H1 (cell line): Measurements from ENCODE around the gene PITRM1. TPM values are rescaled to one million over a fixed set of nuclear protein-coding genes. Genes with fewer than 3 reads are reported as not detected.

Experiments used
- CTCF ChIA-PET: fragments of 300-600 bp; sonication (Branson Sonifier 250); formaldehyde crosslinking; loops from one replicate; lab custom pipeline; 2021; ENCODE audit not compliant: partially characterized antibody; lab: Charles Lee
- POLR2A ChIA-PET: fragments of 300-600 bp; sonication (Branson Sonifier 250); formaldehyde crosslinking; loops from one replicate; lab custom pipeline; 2021; ENCODE audit warnings: inconsistent platforms; ENCODE audit not compliant: partially characterized antibody; lab: Charles Lee
- DNase-seq, 2 experiments: peaks; one replicate each; pipeline versions ENCODE4 v3.0.0 to v3.0.0-alpha.2; 2010 to 2022; ENCODE audit warnings: low spot score in 2 of 2, low read depth in 1 of 2, mixed read lengths in 1 of 2
- FAIRE-seq: peaks from 2 replicates; lab custom pipeline; 2011; peaks lifted over from hg19 to GRCh38; lab: Jason Lieb, UNC
- H2AFZ ChIP-seq: 2 replicates; pipeline ENCODE4 v1.8.1; 2012; ENCODE audit warnings: low read length, inconsistent platforms
- H2AK5ac ChIP-seq: 2 replicates; pipeline ENCODE4 v1.6.1; 2013; ENCODE audit warnings: low read depth, low read length
- H2BK120ac ChIP-seq: replicated peaks from 2 replicates; pipeline ENCODE3; 2013; ENCODE audit warnings: low read depth, low read length, inconsistent platforms
- H2BK12ac ChIP-seq: 2 replicates; pipeline ENCODE4 v1.6.1; 2013; ENCODE audit warnings: low read depth, low read length
- H2BK15ac ChIP-seq: 2 replicates; pipeline ENCODE4 v1.6.1; 2013; ENCODE audit warnings: low read length
- H2BK20ac ChIP-seq: 2 replicates; pipeline ENCODE4 v1.6.1; 2013; ENCODE audit warnings: low read length
- H2BK5ac ChIP-seq: 2 replicates; pipeline ENCODE4 v1.6.1; 2013; ENCODE audit warnings: low read depth, low read length
- H3K14ac ChIP-seq: 2 replicates; pipeline ENCODE4 v1.6.1; 2013; ENCODE audit warnings: inconsistent platforms; ENCODE audit not compliant: insufficient read length
- H3K18ac ChIP-seq: 2 replicates; pipeline ENCODE4 v1.6.1; 2013; ENCODE audit warnings: low read length; ENCODE audit errors: extremely low read depth
- H3K23ac ChIP-seq: 2 replicates; pipeline ENCODE4 v1.6.1; 2013; ENCODE audit warnings: inconsistent platforms; ENCODE audit not compliant: insufficient read length
- H3K23me2 ChIP-seq: 2 replicates; pipeline ENCODE4 v1.6.1; 2013; ENCODE audit warnings: low read depth, low read length
- H3K27ac ChIP-seq: 2 replicates; pipeline ENCODE4 v1.6.1; 2011; ENCODE audit warnings: low read depth, low read length, inconsistent platforms
- H3K27me3 ChIP-seq, 4 experiments: replicated peaks in 1 of 4; 1 replicate in 1 of 4; 2 replicates in 3 of 4; pipeline versions ENCODE4 v1.6.1 to v1.8.1; 2011 to 2013; ENCODE audit warnings: low read length in 3 of 4, mild to moderate bottlenecking in 3 of 4, inconsistent platforms in 2 of 4, mixed read lengths in 2 of 4, moderate library complexity in 1 of 4; ENCODE audit not compliant: control insufficient read depth in 3 of 4, insufficient read depth in 3 of 4; ENCODE audit errors: extremely low read depth in 1 of 4
- H3K36me3 ChIP-seq, 4 experiments: 2 replicates each; pipeline versions ENCODE4 v1.6.1 to v1.8.1; 2011 to 2013; ENCODE audit warnings: mild to moderate bottlenecking in 4 of 4, low read length in 3 of 4, moderate library complexity in 2 of 4, control low read depth in 1 of 4, inconsistent platforms in 1 of 4; ENCODE audit not compliant: insufficient read depth in 4 of 4, control insufficient read depth in 2 of 4
- H3K4ac ChIP-seq: replicated peaks from 2 replicates; pipeline ENCODE3; 2013; ENCODE audit warnings: low read length, low read depth, mixed read lengths, inconsistent platforms; ENCODE audit not compliant: insufficient read length
- H3K4me1 ChIP-seq, 4 experiments: replicated peaks in 1 of 4; 1 replicate in 1 of 4; 2 replicates in 3 of 4; pipeline versions ENCODE4 v1.6.1 to v1.8.1; 2011 to 2013; ENCODE audit warnings: low read length in 3 of 4, inconsistent platforms in 2 of 4, mixed read lengths in 1 of 4; ENCODE audit not compliant: insufficient read depth in 4 of 4, control insufficient read depth in 3 of 4
- H3K4me2 ChIP-seq, 2 experiments: 2 replicates each; pipeline versions ENCODE4 v1.6.1 to v1.8.1; 2011 to 2013; ENCODE audit warnings: low read depth in 2 of 2, low read length in 2 of 2, control low read depth in 1 of 2, inconsistent platforms in 1 of 2, mild to moderate bottlenecking in 1 of 2; ENCODE audit not compliant: insufficient read depth in 1 of 2
- H3K4me3 ChIP-seq, 4 experiments: fragments of 200-600, 300-600 bp in 1 of 4; sonication (generic), shearing (Covaris generic), sonication (Bioruptor Twin) in 1 of 4; 2 replicates each; pipeline versions ENCODE4 v1.5.1 to v1.8.1; 2011 to 2016; ENCODE audit warnings: low read length in 4 of 4, low read depth in 3 of 4, control low read depth in 2 of 4, inconsistent platforms in 2 of 4, mild to moderate bottlenecking in 2 of 4, mixed read lengths in 1 of 4, moderate library complexity in 1 of 4; ENCODE audit not compliant: insufficient read depth in 2 of 4; ENCODE audit errors: extremely low read depth in 1 of 4
- H3K56ac ChIP-seq: replicated peaks from 2 replicates; pipeline ENCODE3; 2013; ENCODE audit warnings: low read depth, mild to moderate bottlenecking, mixed read lengths, low read length, inconsistent platforms; ENCODE audit not compliant: insufficient read length
- H3K79me1 ChIP-seq: 2 replicates; pipeline ENCODE4 v1.6.1; 2013; ENCODE audit warnings: low read depth, low read length, control low read depth
- H3K79me2 ChIP-seq, 2 experiments: 2 replicates each; pipeline versions ENCODE4 v1.6.1 to v1.8.1; 2012 to 2013; ENCODE audit warnings: low read length in 2 of 2, mild to moderate bottlenecking in 2 of 2, inconsistent platforms in 1 of 2; ENCODE audit not compliant: insufficient read depth in 2 of 2, control insufficient read depth in 1 of 2
- H3K9ac ChIP-seq, 4 experiments: replicated peaks in 1 of 4; 1 replicate in 1 of 4; 2 replicates in 3 of 4; pipeline versions ENCODE4 v1.6.1 to v1.8.1; 2011 to 2013; ENCODE audit warnings: low read depth in 3 of 4, low read length in 3 of 4, control low read depth in 2 of 4, mild to moderate bottlenecking in 2 of 4, moderate library complexity in 2 of 4, inconsistent platforms in 1 of 4; ENCODE audit errors: extremely low read depth in 1 of 4
- H3K9me3 ChIP-seq, 2 experiments: 2 replicates each; pipeline versions ENCODE4 v1.6.1 to v1.8.1; 2012 to 2013; ENCODE audit warnings: mild to moderate bottlenecking in 2 of 2, moderate library complexity in 2 of 2, control low read depth in 1 of 2, inconsistent platforms in 1 of 2, low read depth in 1 of 2, low read length in 1 of 2, mixed read lengths in 1 of 2; ENCODE audit not compliant: insufficient read depth in 2 of 2
- H4K20me1 ChIP-seq, 2 experiments: replicated peaks in 1 of 2; 2 replicates each; pipeline versions ENCODE3 to v1.8.1; 2011 to 2013; ENCODE audit warnings: inconsistent platforms in 2 of 2, low read length in 2 of 2, mild to moderate bottlenecking in 1 of 2; ENCODE audit not compliant: insufficient read depth in 2 of 2, control insufficient read depth in 1 of 2
- H4K5ac ChIP-seq: 2 replicates; pipeline ENCODE4 v1.6.1; 2013; ENCODE audit warnings: low read length, low read depth, mixed read lengths, inconsistent platforms; ENCODE audit not compliant: insufficient read length
- H4K8ac ChIP-seq: 2 replicates; pipeline ENCODE4 v1.8.0; 2013; ENCODE audit warnings: mild to moderate bottlenecking, moderate library complexity, low read length, inconsistent platforms; ENCODE audit not compliant: insufficient read depth; ENCODE audit errors: extremely low read depth
- H4K91ac ChIP-seq: replicated peaks from 2 replicates; pipeline ENCODE3; 2013; ENCODE audit warnings: low read length, mixed read lengths, inconsistent platforms; ENCODE audit not compliant: insufficient read length
- CEBPB ChIP-seq: IDR thresholded peaks from 2 replicates; pipeline ENCODE4 v1.6.1; 2012; ENCODE audit warnings: low read depth, low read length
- RAD21 ChIP-seq, 2 experiments: IDR thresholded peaks in 1 of 2; conservative IDR thresholded peaks in 1 of 2; 2 replicates each; pipeline ENCODE4 v1.6.1; 2011; ENCODE audit warnings: low read depth in 2 of 2, low read length in 2 of 2, improper control_type of control experiment in 1 of 2, inconsistent platforms in 1 of 2, mild to moderate bottlenecking in 1 of 2, moderate library complexity in 1 of 2
- RFX5 ChIP-seq: IDR thresholded peaks from 2 replicates; pipeline ENCODE4 v1.6.1; 2011; ENCODE audit warnings: low read depth, low read length, improper control_type of control experiment, borderline replicate concordance
- RNF2 ChIP-seq: fragments of 200-900, 300-1000 bp; sonication (generic); IDR thresholded peaks from 2 replicates; pipeline ENCODE4 v1.7.1; 2016; ENCODE audit warnings: borderline replicate concordance, low read depth, mild to moderate bottlenecking, antibody characterized with exemption, low read length; ENCODE audit not compliant: poor library complexity, severe bottlenecking; ENCODE audit errors: missing control alignments
- RXRA ChIP-seq: IDR thresholded peaks from 2 replicates; pipeline ENCODE4 v1.6.1; 2011; ENCODE audit warnings: low read depth, mild to moderate bottlenecking, low read length, moderate library complexity; ENCODE audit not compliant: insufficient read depth
- SIN3A ChIP-seq, 2 experiments: IDR thresholded peaks in 1 of 2; conservative IDR thresholded peaks in 1 of 2; 2 replicates each; pipeline ENCODE4 v1.6.1; 2011 to 2012; ENCODE audit warnings: low read length in 2 of 2, improper control_type of control experiment in 1 of 2, low read depth in 1 of 2, mild to moderate bottlenecking in 1 of 2
- SIX5 ChIP-seq: IDR thresholded peaks from 2 replicates; pipeline ENCODE4 v1.6.1; 2011; ENCODE audit warnings: mild to moderate bottlenecking, low read depth, low read length
- SP4 ChIP-seq: IDR thresholded peaks from 2 replicates; pipeline ENCODE4 v1.6.1; 2012; ENCODE audit warnings: low read length, inconsistent platforms
- TAF1 ChIP-seq: IDR thresholded peaks from 2 replicates; pipeline ENCODE4 v1.6.1; 2011; ENCODE audit warnings: mild to moderate bottlenecking, low read depth, low read length
- WGBS, 2 experiments: shearing (Covaris generic) in 1 of 2; methylation state at CpG; one replicate each; pipeline versions ENCODE4 v1.1.6 to v1.1.7; 2013 to 2015; ENCODE audit warnings: low lambda C conversion rate in 2 of 2, mixed read lengths in 2 of 2, inconsistent platforms in 1 of 2, low coverage in 1 of 2, missing lambda C conversion rate in 1 of 2; ENCODE audit not compliant: insufficient replicate concordance in 2 of 2, insufficient coverage in 1 of 2, insufficient read length in 1 of 2; ENCODE audit errors: extremely low coverage in 1 of 2, missing lambda C conversion rate in 1 of 2; 5-methylcytosine and 5-hydroxymethylcytosine counted together
- polyA plus RNA-seq, 7 experiments: library from polyadenylated mRNA; depleted of rRNA in 3 of 7; stranded (reverse) in 5 of 7; unstranded in 2 of 7; fragments of >200 nt in 5 of 7; fragments of 200-250 nt in 2 of 7; gene quantifications; 1 replicate in 5 of 7; 2 replicates in 1 of 7; 4 replicates in 1 of 7; pipeline versions ENCODE4 v1.2.1 to v1.2.3, GENCODE V29; 2011 to 2013; ENCODE audit warnings: missing spikeins in 2 of 7, mixed read lengths in 2 of 7
- total RNA-seq: library from RNA; stranded (reverse); fragmentation: NEBNext Ultra II Directional; extraction: Animal tissue kit (Norgen Biotek cat#: 25700); gene quantifications from 2 replicates; pipeline ENCODE4 v1.2.1, GENCODE V29; 2021
- TF ChIP-seq, protein P1 (sequence below), 3 experiments: IDR thresholded peaks; 1 replicate in 2 of 3; 2 replicates in 1 of 3; pipeline versions ENCODE4 v1.5.1 to v1.6.1; 2011; ENCODE audit warnings: low read length in 3 of 3, mild to moderate bottlenecking in 3 of 3, inconsistent platforms in 2 of 3, low read depth in 1 of 3, moderate library complexity in 1 of 3; ENCODE audit not compliant: insufficient read depth in 1 of 3; ENCODE audit errors: control extremely low read depth in 1 of 3

The PITRM1 gene
- total and polyA plus RNA-seq, 2 of the 8 experiments (the other 6 are each of a cell fraction or from before 2014, with no cell fraction given) = 18.6 to 31.5 TPM

DNA sequence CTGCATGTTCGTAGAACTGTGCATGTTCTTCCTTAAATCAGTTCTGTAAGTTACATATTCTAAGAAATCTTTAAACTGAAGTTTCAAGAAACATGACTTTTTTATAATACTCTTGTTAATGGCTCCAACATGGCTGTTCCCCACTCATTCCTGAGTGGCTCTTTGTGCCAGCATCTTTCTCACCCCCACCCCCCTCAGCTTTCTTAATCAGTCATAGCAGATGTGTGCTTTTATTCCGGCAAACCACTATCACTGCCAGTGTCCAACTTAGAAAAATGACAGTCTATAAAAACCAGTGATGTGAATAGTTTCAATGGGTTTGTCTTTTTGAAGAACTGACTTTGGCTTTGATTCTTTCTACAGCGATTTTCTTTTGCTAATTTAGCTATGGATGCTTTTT, 37.6 kb downstream of the PITRM1 start:
- no peak for FAIRE-seq
- H3K79me1 ChIP-seq = no peaks in the 10 kb centered on the region
- WGBS, 2 experiments = 93% methylated on average over 3 of the region's 3 CpGs; no CpG with 5 or more reads in 1 of the 2 experiments
- TF ChIP-seq RAD21 (IDR thresholded peaks at IDR 0.05 in 1 of 2, conservative IDR thresholded peaks at IDR 0.05 in 1 of 2; ENCODE audit: low read depth in 2 of 2, low read length in 2 of 2) = no peak
- TF ChIP-seq TAF1 = no peak
- TF ChIP-seq SP4 = no peak
- TF ChIP-seq, protein P1, sequence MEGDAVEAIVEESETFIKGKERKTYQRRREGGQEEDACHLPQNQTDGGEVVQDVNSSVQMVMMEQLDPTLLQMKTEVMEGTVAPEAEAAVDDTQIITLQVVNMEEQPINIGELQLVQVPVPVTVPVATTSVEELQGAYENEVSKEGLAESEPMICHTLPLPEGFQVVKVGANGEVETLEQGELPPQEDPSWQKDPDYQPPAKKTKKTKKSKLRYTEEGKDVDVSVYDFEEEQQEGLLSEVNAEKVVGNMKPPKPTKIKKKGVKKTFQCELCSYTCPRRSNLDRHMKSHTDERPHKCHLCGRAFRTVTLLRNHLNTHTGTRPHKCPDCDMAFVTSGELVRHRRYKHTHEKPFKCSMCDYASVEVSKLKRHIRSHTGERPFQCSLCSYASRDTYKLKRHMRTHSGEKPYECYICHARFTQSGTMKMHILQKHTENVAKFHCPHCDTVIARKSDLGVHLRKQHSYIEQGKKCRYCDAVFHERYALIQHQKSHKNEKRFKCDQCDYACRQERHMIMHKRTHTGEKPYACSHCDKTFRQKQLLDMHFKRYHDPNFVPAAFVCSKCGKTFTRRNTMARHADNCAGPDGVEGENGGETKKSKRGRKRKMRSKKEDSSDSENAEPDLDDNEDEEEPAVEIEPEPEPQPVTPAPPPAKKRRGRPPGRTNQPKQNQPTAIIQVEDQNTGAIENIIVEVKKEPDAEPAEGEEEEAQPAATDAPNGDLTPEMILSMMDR (IDR thresholded peaks at IDR 0.05; ENCODE audit: control extremely low read depth in 1 of 3, insufficient read depth in 1 of 3, low read depth in 1 of 3, low read length in 3 of 3) = no peak
- TF ChIP-seq SIN3A (conservative IDR thresholded peaks at IDR 0.05 in 1 of 2, IDR thresholded peaks at IDR 0.05 in 1 of 2; ENCODE audit: low read depth in 1 of 2, low read length in 2 of 2) = no peak
- no peak for TF ChIP-seq RXRA
- no peak for TF ChIP-seq CEBPB
- TF ChIP-seq RNF2 = no peak
- no peak for TF ChIP-seq RFX5
- TF ChIP-seq SIX5 = no peak

More for the DNA sequence above, 37.6 kb downstream of the PITRM1 start:
- no peak overlapping the region for H2AFZ ChIP-seq
- no peak overlapping the region for H3K9ac ChIP-seq
- H2BK120ac ChIP-seq = no peak overlapping the region
- no peaks in the 10 kb centered on the region for H3K23me2 ChIP-seq
- no peak for DNase-seq
- H3K56ac ChIP-seq = no peak overlapping the region
- H3K27me3 ChIP-seq = no peaks in the 10 kb centered on the region
- ChIA-PET CTCF (interaction anchor here (0.5 to 7.5 kb wide), 3 partner anchors 15 to 1520 kb away, joined by 3 to 47 read pairs (median 3); no protein-coding TSS in a partner anchor), POLR2A (interaction anchor here (1.4 to 1.5 kb wide), 2 partner anchors 14 to 25 kb away, joined by 3 to 4 read pairs; no protein-coding TSS in a partner anchor)
- no peak overlapping the region for H2BK15ac ChIP-seq
- H3K27ac ChIP-seq = no peak overlapping the region
- no peak overlapping the region for H4K5ac ChIP-seq
- no peak overlapping the region for H2BK20ac ChIP-seq
- H2AK5ac ChIP-seq = no peak overlapping the region
- no peak overlapping the region for H4K91ac ChIP-seq
- peaks cover 22 to 90% (median 69%) of the 10 kb centered on the region in 4 experiments for H3K36me3 ChIP-seq
- H4K8ac ChIP-seq = no peak overlapping the region
- H3K18ac ChIP-seq = no peak overlapping the region
- peaks cover 2 to 5% of the 10 kb centered on the region in 2 experiments for H4K20me1 ChIP-seq
- H2BK5ac ChIP-seq = no peak overlapping the region
- no peak overlapping the region for H3K4me3 ChIP-seq
- H3K4ac ChIP-seq = no peak overlapping the region
- no peaks in the 10 kb centered on the region for H3K4me1 ChIP-seq
- H2BK12ac ChIP-seq = no peak overlapping the region
- H3K9me3 ChIP-seq = no peaks in the 10 kb centered on the region
- no peak overlapping the region for H3K23ac ChIP-seq
- H3K79me2 ChIP-seq = no peaks in the 10 kb centered on the region
- H3K4me2 ChIP-seq = no peak overlapping the region
- no peak overlapping the region for H3K14ac ChIP-seq
